ENCODE measurements around the gene KCNG4. TPM values are rescaled to one million over a fixed set of nuclear protein-coding genes. Genes with fewer than 3 reads are reported as not detected.

Gene KCNG4
- total RNA-seq, 1 donor from 2014 or later: 0.17 TPM

DNA sequence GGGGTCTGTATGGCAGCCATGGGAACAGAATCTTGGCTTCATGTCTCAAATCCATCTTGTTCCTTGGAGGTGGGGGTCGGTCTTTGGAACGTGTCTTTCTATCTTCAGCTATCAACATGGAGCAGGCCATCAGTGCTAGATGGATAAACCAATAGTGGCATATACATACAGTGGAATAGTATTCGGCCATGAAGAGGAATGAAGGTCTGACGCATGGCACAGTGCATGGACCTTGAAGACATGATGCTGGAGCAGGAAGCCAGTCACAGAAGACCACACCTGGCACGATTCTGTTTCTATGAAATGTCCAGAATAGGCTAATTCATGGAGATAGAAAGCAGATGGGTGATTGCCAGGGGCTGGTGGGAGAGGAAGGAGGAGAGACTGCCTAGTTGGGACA, 7.8 kb downstream of the KCNG4 start:
- Mint-ChIP-seq H3K27me3 (peaks cover 13% of the 10 kb centered on the region), H3K4me1 (ENCODE audit: unreplicated experiment) (peaks cover 20% of the 10 kb centered on the region), H3K27ac (no peak overlapping the region), H3K9me3 (no peaks in the 10 kb centered on the region), H3K36me3 (no peaks in the 10 kb centered on the region), H3K4me3 (no peak overlapping the region)
- TF ChIP-seq, protein P1, sequence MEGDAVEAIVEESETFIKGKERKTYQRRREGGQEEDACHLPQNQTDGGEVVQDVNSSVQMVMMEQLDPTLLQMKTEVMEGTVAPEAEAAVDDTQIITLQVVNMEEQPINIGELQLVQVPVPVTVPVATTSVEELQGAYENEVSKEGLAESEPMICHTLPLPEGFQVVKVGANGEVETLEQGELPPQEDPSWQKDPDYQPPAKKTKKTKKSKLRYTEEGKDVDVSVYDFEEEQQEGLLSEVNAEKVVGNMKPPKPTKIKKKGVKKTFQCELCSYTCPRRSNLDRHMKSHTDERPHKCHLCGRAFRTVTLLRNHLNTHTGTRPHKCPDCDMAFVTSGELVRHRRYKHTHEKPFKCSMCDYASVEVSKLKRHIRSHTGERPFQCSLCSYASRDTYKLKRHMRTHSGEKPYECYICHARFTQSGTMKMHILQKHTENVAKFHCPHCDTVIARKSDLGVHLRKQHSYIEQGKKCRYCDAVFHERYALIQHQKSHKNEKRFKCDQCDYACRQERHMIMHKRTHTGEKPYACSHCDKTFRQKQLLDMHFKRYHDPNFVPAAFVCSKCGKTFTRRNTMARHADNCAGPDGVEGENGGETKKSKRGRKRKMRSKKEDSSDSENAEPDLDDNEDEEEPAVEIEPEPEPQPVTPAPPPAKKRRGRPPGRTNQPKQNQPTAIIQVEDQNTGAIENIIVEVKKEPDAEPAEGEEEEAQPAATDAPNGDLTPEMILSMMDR (conservative IDR thresholded peaks at IDR 0.05): no peak
- DNase-seq (ENCODE audit: extremely low spot score, unreplicated experiment): no peak

DNA sequence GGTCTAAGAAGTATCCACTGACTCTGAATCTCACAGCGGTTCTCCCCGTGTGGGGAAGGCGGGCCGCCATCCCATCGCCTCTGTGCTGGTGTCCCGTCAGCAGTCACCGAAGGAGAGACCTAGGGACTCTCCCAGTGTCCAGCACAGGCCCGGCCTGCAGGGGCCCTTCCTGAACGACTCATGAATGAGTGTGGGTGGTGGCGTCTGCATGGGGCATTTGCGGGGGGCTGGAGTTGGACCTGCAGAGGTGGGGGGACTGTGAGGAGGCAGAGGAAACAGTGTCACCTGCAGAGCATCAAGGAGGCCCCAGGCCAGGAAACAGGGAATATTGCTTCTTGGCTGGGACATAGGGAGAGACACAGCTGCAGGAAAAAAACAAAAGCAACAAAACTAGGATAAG, 10.3 kb downstream of the KCNG4 start:
- TF ChIP-seq, protein P1 (conservative IDR thresholded peaks at IDR 0.05): no peak
- Mint-ChIP-seq H3K27me3 (peaks cover 6% of the 10 kb centered on the region), H3K4me3 (no peak overlapping the region), H3K36me3 (no peaks in the 10 kb centered on the region), H3K4me1 (ENCODE audit: unreplicated experiment) (peaks cover 6% of the 10 kb centered on the region), H3K9me3 (no peaks in the 10 kb centered on the region), H3K27ac (no peak overlapping the region)
- DNase-seq (ENCODE audit: extremely low spot score, unreplicated experiment): no peak

DNA sequence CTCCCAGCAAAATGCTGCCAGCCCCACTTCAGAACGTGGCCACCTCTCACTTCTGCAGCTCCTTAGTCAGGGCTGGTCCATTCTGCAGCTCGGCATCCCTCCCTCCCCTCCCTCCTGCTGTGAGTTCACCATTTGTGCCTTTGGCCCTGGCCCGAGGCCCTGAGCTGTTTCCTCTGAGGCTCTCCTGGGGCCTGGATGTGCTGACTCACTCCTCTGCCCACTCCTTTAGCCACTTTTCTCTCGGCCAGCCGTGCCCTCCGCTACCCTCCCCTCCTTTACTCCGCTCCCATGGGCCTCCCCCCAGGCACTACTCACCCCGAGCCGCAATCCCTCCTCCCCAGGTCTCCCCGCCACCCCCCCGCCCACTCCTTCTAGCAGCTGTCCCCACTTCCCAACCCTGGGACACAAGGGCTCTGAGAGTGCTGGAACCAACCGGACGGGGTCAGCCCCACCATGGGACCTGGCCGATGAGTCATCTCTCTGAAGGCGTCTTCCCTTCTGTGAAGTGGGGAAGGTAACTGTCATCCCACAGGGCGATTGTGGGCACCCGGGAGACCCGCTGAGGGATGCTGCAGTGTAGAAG, 11.5 kb downstream of the KCNG4 start:
- Mint-ChIP-seq H3K36me3 (no peaks in the 10 kb centered on the region), H3K9me3 (no peaks in the 10 kb centered on the region), H3K27me3 (peaks cover 6% of the 10 kb centered on the region), H3K4me3 (no peak overlapping the region), H3K27ac (no peak overlapping the region), H3K4me1 (ENCODE audit: unreplicated experiment) (peaks cover 5% of the 10 kb centered on the region)
- TF ChIP-seq, protein P1 (conservative IDR thresholded peaks at IDR 0.05): no peak
- no peak for DNase-seq (ENCODE audit: extremely low spot score, unreplicated experiment)

DNA sequence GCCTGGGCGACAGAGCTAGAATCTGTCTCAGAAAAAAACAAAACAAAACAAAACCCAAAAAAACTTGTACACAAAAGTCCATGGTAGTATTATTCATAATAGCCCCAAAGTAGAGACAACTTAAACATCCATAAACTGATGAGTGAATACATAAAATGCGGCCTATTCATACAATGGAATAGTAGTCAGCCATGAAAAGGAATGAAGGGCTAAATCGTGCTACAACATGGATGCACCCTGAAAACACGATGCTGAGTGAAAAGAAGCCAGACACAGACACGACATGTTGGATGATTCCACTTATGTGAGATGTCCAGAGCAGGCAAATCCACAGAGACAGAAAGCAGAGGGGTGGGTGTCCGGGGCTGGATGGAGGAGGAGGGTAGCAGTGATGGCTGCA, 12.3 kb downstream of the KCNG4 start:
- TF ChIP-seq, protein P1 (conservative IDR thresholded peaks at IDR 0.05): no peak
- no peak overlapping the region for H3K27ac Mint-ChIP-seq
- H3K9me3 Mint-ChIP-seq: no peaks in the 10 kb centered on the region
- H3K4me3 Mint-ChIP-seq: no peak overlapping the region
- H3K36me3 Mint-ChIP-seq: no peaks in the 10 kb centered on the region
- H3K4me1 Mint-ChIP-seq (ENCODE audit: unreplicated experiment): peaks cover 5% of the 10 kb centered on the region
- no peak for DNase-seq (ENCODE audit: extremely low spot score, unreplicated experiment)
- H3K27me3 Mint-ChIP-seq: peaks cover 6% of the 10 kb centered on the region

DNA sequence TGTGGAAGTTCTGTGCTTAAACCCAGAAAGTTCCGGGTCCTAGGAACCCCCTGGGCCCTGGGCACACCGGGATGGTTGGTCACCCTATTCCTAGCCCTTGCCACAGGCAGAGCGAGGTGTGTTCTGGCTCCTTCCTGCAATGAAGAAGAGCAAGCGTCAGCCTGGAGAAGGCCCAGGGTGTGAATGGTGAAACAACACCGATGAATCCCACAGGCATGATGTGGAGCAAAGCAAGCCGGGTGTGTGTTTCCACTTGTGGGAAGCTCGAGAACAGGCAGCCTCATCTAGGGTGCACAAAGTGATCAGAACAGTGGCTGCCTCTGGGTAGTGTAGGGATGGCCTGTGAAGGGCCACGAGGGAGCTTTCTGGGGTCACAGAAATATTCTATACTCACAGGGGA, 13.8 kb downstream of the KCNG4 start:
- H3K4me3 Mint-ChIP-seq: no peak overlapping the region
- TF ChIP-seq, protein P1 (conservative IDR thresholded peaks at IDR 0.05): no peak
- H3K9me3 Mint-ChIP-seq: no peaks in the 10 kb centered on the region
- no peak for DNase-seq (ENCODE audit: extremely low spot score, unreplicated experiment)
- peaks cover 5% of the 10 kb centered on the region for H3K4me1 Mint-ChIP-seq (ENCODE audit: unreplicated experiment)
- no peaks in the 10 kb centered on the region for H3K36me3 Mint-ChIP-seq
- H3K27me3 Mint-ChIP-seq: peaks cover 3% of the 10 kb centered on the region
- no peak overlapping the region for H3K27ac Mint-ChIP-seq

DNA sequence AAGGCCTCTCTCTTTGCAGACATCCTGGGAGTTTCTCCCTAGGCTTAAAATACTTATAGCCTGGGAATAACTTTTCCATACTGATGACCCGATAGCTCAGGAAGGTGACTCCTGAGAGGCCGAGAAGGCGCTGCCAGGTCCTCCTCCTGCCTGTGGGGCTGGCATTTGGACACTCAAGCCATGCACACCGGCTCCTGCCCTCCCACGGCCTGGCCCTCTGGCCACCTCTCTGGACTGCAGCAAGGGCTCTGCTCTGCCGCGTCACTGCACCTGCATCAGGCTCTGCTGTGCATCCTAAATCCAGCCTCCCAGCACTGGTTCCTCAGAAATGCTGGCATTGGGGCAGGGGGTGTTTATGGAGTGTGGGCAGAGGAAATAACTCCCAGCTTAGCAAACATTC, 14.2 kb downstream of the KCNG4 start:
- peaks cover 2% of the 10 kb centered on the region for H3K27me3 Mint-ChIP-seq
- DNase-seq (ENCODE audit: extremely low spot score, unreplicated experiment): no peak
- no peak overlapping the region for H3K27ac Mint-ChIP-seq
- TF ChIP-seq, protein P1 (conservative IDR thresholded peaks at IDR 0.05): no peak
- H3K4me1 Mint-ChIP-seq (ENCODE audit: unreplicated experiment): peaks cover 5% of the 10 kb centered on the region
- H3K4me3 Mint-ChIP-seq: no peak overlapping the region
- no peaks in the 10 kb centered on the region for H3K9me3 Mint-ChIP-seq
- no peaks in the 10 kb centered on the region for H3K36me3 Mint-ChIP-seq

Data from type B pancreatic cell (in vitro differentiated cells).